ENCODE data around the gene ENTPD8.
"Not testable (repeated sequence)": the region's sequence is repeated elsewhere in the genome, so short reads cannot be mapped to it uniquely, and the experiment has no call there.

Gene ENTPD8

GRCh38 chr9:137458194-137459151 is 17.3 kb upstream of the ENTPD8 start:
- no peak for DNase-seq

GRCh38 chr9:137457406-137458193 is 16.4 kb upstream of the ENTPD8 start:
- DNase-seq = no peak

GRCh38 chr9:137456864-137457405 is 15.8 kb upstream of the ENTPD8 start:
- no peak for DNase-seq

GRCh38 chr9:137456061-137456863 is 15.1 kb upstream of the ENTPD8 start:
- DNase-seq = no peak

- no peak for DNase-seq
These were observed 14.3 kb upstream of the ENTPD8 start for GRCh38 chr9:137455359-137455991.

- DNase-seq = no peak
These were observed 13.6 kb upstream of the ENTPD8 start for GRCh38 chr9:137454597-137455358.

GRCh38 chr9:137454145-137454596 is 13.0 kb upstream of the ENTPD8 start:
- DNase-seq = peak; percentile 62

GRCh38 chr9:137453643-137454081 is 12.5 kb upstream of the ENTPD8 start:
- DNase-seq = peak; percentile 81

GRCh38 chr9:137452761-137453642 is 11.8 kb upstream of the ENTPD8 start:
- no peak for DNase-seq

- DNase-seq = no peak
These were observed 11.0 kb upstream of the ENTPD8 start for GRCh38 chr9:137452006-137452760.

- not testable (repeated sequence) for DNase-seq
These were observed 10.3 kb upstream of the ENTPD8 start for GRCh38 chr9:137451264-137452005.

- DNase-seq = peak; percentile 67
These were observed 9.5 kb upstream of the ENTPD8 start for GRCh38 chr9:137450539-137451222.

GRCh38 chr9:137449931-137450538 is 8.9 kb upstream of the ENTPD8 start:
- peak; percentile 62 for DNase-seq

GRCh38 chr9:137449081-137449844 is 8.1 kb upstream of the ENTPD8 start:
- no peak for DNase-seq

- DNase-seq = no peak
These were observed 7.4 kb upstream of the ENTPD8 start for GRCh38 chr9:137448602-137448962.

GRCh38 chr9:137447722-137448601 is 6.8 kb upstream of the ENTPD8 start:
- DNase-seq = no peak
